H1 (cell line): ENCODE results near the gene PITPNC1.
A peak's percentile ranks its signal among the peaks of the same experiment; 100 is the strongest.

Experiments used
- BACH1 ChIP-seq: IDR thresholded peaks from 2 replicates; pipeline ENCODE4 v1.6.1; 2012; ENCODE audit warnings: low read length, improper control_type of control experiment
- BCL11A ChIP-seq, 2 experiments: IDR thresholded peaks; one replicate each; pipeline ENCODE4 v1.6.1; 2011; ENCODE audit warnings: low read depth in 2 of 2, low read length in 2 of 2, mild to moderate bottlenecking in 2 of 2
- CREB1 ChIP-seq: IDR thresholded peaks from 2 replicates; pipeline ENCODE4 v1.6.1; 2012; ENCODE audit warnings: inconsistent platforms
- EP300 ChIP-seq, 2 experiments: IDR thresholded peaks; 1 replicate in 1 of 2; 2 replicates in 1 of 2; pipeline ENCODE4 v1.6.1; 2011 to 2012; ENCODE audit warnings: low read depth in 2 of 2, low read length in 2 of 2, mild to moderate bottlenecking in 2 of 2, borderline replicate concordance in 1 of 2, inconsistent platforms in 1 of 2, moderate library complexity in 1 of 2
- EZH2 ChIP-seq: fragments of 200-600 bp; sonication (generic); IDR thresholded peaks from 2 replicates; pipeline ENCODE4 v1.7.1; 2012; ENCODE audit warnings: low read depth, mild to moderate bottlenecking, moderate library complexity, low read length, inconsistent platforms; ENCODE audit not compliant: severe bottlenecking
- HDAC2 ChIP-seq, 2 experiments: fragments of 300-600 bp in 1 of 2; sonication (generic) in 1 of 2; IDR thresholded peaks; 2 replicates each; pipeline ENCODE4 v1.6.1; 2011 to 2012; ENCODE audit warnings: low read depth in 2 of 2, low read length in 2 of 2, mild to moderate bottlenecking in 2 of 2, moderate library complexity in 2 of 2, borderline replicate concordance in 1 of 2, inconsistent platforms in 1 of 2
- JUN ChIP-seq: IDR thresholded peaks from 2 replicates; pipeline ENCODE4 v1.6.1; 2011; ENCODE audit warnings: low read depth, mild to moderate bottlenecking, improper control_type of control experiment, low read length
- POLR2A ChIP-seq, 2 experiments: IDR thresholded peaks; 1 replicate in 1 of 2; 2 replicates in 1 of 2; pipeline ENCODE4 v1.6.1; 2011; ENCODE audit warnings: low read depth in 2 of 2, low read length in 2 of 2, mild to moderate bottlenecking in 2 of 2; ENCODE audit errors: control extremely low read depth in 1 of 2
- POLR2AphosphoS5 ChIP-seq: IDR thresholded peaks from 2 replicates; pipeline ENCODE4 v1.6.1; 2011; ENCODE audit warnings: low read depth, low read length
- RFX5 ChIP-seq: IDR thresholded peaks from 2 replicates; pipeline ENCODE4 v1.6.1; 2011; ENCODE audit warnings: low read depth, low read length, improper control_type of control experiment, borderline replicate concordance
- SIX5 ChIP-seq: IDR thresholded peaks from 2 replicates; pipeline ENCODE4 v1.6.1; 2011; ENCODE audit warnings: mild to moderate bottlenecking, low read depth, low read length
- TF ChIP-seq, protein P1 (sequence below), 3 experiments: IDR thresholded peaks; 1 replicate in 2 of 3; 2 replicates in 1 of 3; pipeline versions ENCODE4 v1.5.1 to v1.6.1; 2011; ENCODE audit warnings: low read length in 3 of 3, mild to moderate bottlenecking in 3 of 3, inconsistent platforms in 2 of 3, low read depth in 1 of 3, moderate library complexity in 1 of 3; ENCODE audit not compliant: insufficient read depth in 1 of 3; ENCODE audit errors: control extremely low read depth in 1 of 3
- TF ChIP-seq, protein P2 (sequence below): IDR thresholded peaks from 2 replicates; pipeline ENCODE4 v1.6.1; 2012; ENCODE audit warnings: inconsistent platforms
- TF ChIP-seq, protein P3 (sequence below): IDR thresholded peaks from 2 replicates; pipeline ENCODE4 v1.6.1; 2012; ENCODE audit warnings: low read length, inconsistent platforms

DNA sequence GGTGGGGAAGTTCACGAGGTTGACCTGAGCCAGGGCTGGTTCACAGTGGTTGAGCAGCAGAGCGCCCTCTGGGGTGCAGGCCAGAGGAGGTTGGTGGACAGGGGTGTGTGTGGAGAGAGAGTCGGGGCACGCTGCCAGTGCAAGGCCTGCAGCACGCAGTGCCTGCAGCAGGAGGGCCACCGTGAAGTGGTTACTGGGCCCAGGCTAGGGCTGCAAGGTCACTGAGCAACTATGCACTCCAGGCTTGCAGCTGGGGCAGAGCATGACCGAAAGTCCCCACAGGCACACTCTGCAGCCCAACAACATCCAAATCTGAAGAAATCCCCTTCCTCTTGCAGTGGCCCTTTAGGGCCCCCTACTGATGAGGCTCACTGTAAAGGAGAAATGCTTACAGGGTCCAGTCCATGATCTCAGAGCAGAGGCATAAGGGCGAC is 251.5 kb downstream of the PITPNC1 start:
- TF ChIP-seq SIX5 (no peak), JUN (no peak), BACH1 (no peak), EZH2 (no peak), POLR2AphosphoS5 (no peak), EP300 (IDR thresholded peaks at IDR 0.05; ENCODE audit: borderline replicate concordance in 1 of 2, low read depth in 2 of 2, low read length in 2 of 2) (no peak), RFX5 (no peak), HDAC2 (IDR thresholded peaks at IDR 0.05; ENCODE audit: borderline replicate concordance in 1 of 2, low read depth in 2 of 2, low read length in 2 of 2) (no peak), POLR2A (IDR thresholded peaks at IDR 0.05; ENCODE audit: control extremely low read depth in 1 of 2, low read depth in 2 of 2, low read length in 2 of 2) (no peak), BCL11A (IDR thresholded peaks at IDR 0.05; ENCODE audit: low read depth in 2 of 2, low read length in 2 of 2) (no peak), CREB1 (no peak)
- TF ChIP-seq, protein P1, sequence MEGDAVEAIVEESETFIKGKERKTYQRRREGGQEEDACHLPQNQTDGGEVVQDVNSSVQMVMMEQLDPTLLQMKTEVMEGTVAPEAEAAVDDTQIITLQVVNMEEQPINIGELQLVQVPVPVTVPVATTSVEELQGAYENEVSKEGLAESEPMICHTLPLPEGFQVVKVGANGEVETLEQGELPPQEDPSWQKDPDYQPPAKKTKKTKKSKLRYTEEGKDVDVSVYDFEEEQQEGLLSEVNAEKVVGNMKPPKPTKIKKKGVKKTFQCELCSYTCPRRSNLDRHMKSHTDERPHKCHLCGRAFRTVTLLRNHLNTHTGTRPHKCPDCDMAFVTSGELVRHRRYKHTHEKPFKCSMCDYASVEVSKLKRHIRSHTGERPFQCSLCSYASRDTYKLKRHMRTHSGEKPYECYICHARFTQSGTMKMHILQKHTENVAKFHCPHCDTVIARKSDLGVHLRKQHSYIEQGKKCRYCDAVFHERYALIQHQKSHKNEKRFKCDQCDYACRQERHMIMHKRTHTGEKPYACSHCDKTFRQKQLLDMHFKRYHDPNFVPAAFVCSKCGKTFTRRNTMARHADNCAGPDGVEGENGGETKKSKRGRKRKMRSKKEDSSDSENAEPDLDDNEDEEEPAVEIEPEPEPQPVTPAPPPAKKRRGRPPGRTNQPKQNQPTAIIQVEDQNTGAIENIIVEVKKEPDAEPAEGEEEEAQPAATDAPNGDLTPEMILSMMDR (IDR thresholded peaks at IDR 0.05; ENCODE audit: control extremely low read depth in 1 of 3, insufficient read depth in 1 of 3, low read depth in 1 of 3, low read length in 3 of 3): peak; percentile 25 to 56 (median 55); a peak in 3 of 4 replicates
- TF ChIP-seq, protein P2, sequence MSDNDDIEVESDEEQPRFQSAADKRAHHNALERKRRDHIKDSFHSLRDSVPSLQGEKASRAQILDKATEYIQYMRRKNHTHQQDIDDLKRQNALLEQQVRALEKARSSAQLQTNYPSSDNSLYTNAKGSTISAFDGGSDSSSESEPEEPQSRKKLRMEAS: no peak
- TF ChIP-seq, protein P3, sequence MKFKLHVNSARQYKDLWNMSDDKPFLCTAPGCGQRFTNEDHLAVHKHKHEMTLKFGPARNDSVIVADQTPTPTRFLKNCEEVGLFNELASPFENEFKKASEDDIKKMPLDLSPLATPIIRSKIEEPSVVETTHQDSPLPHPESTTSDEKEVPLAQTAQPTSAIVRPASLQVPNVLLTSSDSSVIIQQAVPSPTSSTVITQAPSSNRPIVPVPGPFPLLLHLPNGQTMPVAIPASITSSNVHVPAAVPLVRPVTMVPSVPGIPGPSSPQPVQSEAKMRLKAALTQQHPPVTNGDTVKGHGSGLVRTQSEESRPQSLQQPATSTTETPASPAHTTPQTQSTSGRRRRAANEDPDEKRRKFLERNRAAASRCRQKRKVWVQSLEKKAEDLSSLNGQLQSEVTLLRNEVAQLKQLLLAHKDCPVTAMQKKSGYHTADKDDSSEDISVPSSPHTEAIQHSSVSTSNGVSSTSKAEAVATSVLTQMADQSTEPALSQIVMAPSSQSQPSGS: no peak
